ENCODE measurements around the gene TDP1.

Gene TDP1

GRCh38 chr14:89947344-89947743 lies 8.4 kb upstream of the TDP1 start:
- no peak for DNase-seq

- DNase-seq = no peak
Observed at GRCh38 chr14:89952576-89952975, 3.2 kb upstream of the TDP1 start.

GRCh38 chr14:89953602-89954001 lies 2.1 kb upstream of the TDP1 start:
- no peak for DNase-seq

- peak; percentile 87 for DNase-seq
Observed at GRCh38 chr14:89954070-89955021, 1.4 kb upstream of the TDP1 start, which contains the start of gene EFCAB11. Gene EFCAB11, minus strand, starts transcription at chr14:89954730. Its CDS starts 70 bp downstream, at chr14:89954660.

GRCh38 chr14:89955022-89955744 lies 544 bp upstream of the TDP1 start:
- no peak for DNase-seq

GRCh38 chr14:89956661-89957009 lies 908 bp downstream of the TDP1 start:
- no peak for DNase-seq

- no peak for DNase-seq
Observed at GRCh38 chr14:89957376-89957775, 1.6 kb downstream of the TDP1 start.

GRCh38 chr14:89957791-89958190 lies 2.1 kb downstream of the TDP1 start:
- DNase-seq = no peak

GRCh38 chr14:89958966-89959365 lies 3.2 kb downstream of the TDP1 start:
- DNase-seq = no peak

- no peak for DNase-seq
Observed at GRCh38 chr14:89959853-89960445, 4.2 kb downstream of the TDP1 start.

GRCh38 chr14:89960914-89961313 lies 5.2 kb downstream of the TDP1 start:
- DNase-seq = no peak

GRCh38 chr14:89963288-89963978 lies 7.7 kb downstream of the TDP1 start:
- DNase-seq = no peak

- no peak for DNase-seq
Observed at GRCh38 chr14:89965839-89966238, 10.1 kb downstream of the TDP1 start.

GRCh38 chr14:89973234-89973823 lies 17.6 kb downstream of the TDP1 start:
- peak; percentile 35 for DNase-seq

GRCh38 chr14:89977668-89978067 lies 21.9 kb downstream of the TDP1 start:
- no peak for DNase-seq

GRCh38 chr14:89978656-89979055 lies 22.9 kb downstream of the TDP1 start:
- no peak for DNase-seq

GRCh38 chr14:89983375-89983774 lies 27.6 kb downstream of the TDP1 start:
- DNase-seq = no peak

- DNase-seq = no peak
Observed at GRCh38 chr14:89986462-89987160, 30.9 kb downstream of the TDP1 start.

GRCh38 chr14:89987161-89987475 lies 31.4 kb downstream of the TDP1 start:
- DNase-seq = no peak

GRCh38 chr14:89988787-89989186 lies 33.1 kb downstream of the TDP1 start:
- DNase-seq = no peak

- no peak for DNase-seq
Observed at GRCh38 chr14:89990218-89990617, 34.5 kb downstream of the TDP1 start.

GRCh38 chr14:89990623-89991275 lies 35.0 kb downstream of the TDP1 start:
- DNase-seq = no peak

All from stimulated activated CD4-positive, alpha-beta T cell treated with anti-CD3 and anti-CD28 coated beads, Interleukin-12 subunit alpha, Interleukin-12 subunit beta, amount 100 ng/mL, for 4 hours (primary cell).